HepG2 (cell line): ENCODE data around the gene TMEM260. TPM values are rescaled to one million over a fixed set of nuclear protein-coding genes. Genes with fewer than 3 reads are reported as not detected.
A peak's percentile ranks its signal among the peaks of the same experiment; 100 is the strongest.

Experiments used
- ATAC-seq: fragments of 200-7000 bp; cut with Tn5 transposase; 3 replicates; pipeline ENCODE4 v1.9.1; 2020; ENCODE audit warnings: mild to moderate bottlenecking, moderate library complexity
- BruUV-seq: library from RNA; stranded (reverse); fragments of 400-500 nt; replicated peaks from 2 replicates; lab custom pipeline; 2021; lab: Mats Ljungman, UMichigan
- CTCF ChIA-PET: fragments of 300-600 bp; formaldehyde crosslinking; extraction: SDS; loops from one replicate; lab custom pipeline; 2021; ENCODE audit warnings: low total read pairs, inconsistent platforms, low intra/inter-chr PET ratio; lab: Yijun Ruan, JAX
- POLR2A ChIA-PET: fragments of 350-600 bp; sonication (Branson Sonifier 250); formaldehyde crosslinking; loops from one replicate; lab custom pipeline; 2020; ENCODE audit warnings: antibody characterized with exemption, inconsistent platforms; lab: Yijun Ruan, JAX
- DNase-seq: peaks from one replicate; pipeline ENCODE4 v3.0.0-alpha.2; 2015; ENCODE audit warnings: low spot score
- FAIRE-seq: peaks from 3 replicates; lab custom pipeline; 2011; peaks lifted over from hg19 to GRCh38; lab: Jason Lieb, UNC
- H2AFZ ChIP-seq: one replicate; pipeline ENCODE4 v1.6.1; 2011; ENCODE audit warnings: low read length, inconsistent platforms
- H3K27ac ChIP-seq: fragments of 300-600 bp; 3 replicates; pipeline ENCODE4 v1.8.0; 2011; ENCODE audit warnings: mixed run types, mild to moderate bottlenecking, mixed read lengths, low read length, inconsistent platforms; ENCODE audit not compliant: insufficient read depth; ENCODE audit errors: extremely low read length
- H3K27me3 ChIP-seq, 2 experiments: fragments of 200-600 bp in 1 of 2; 2 replicates in 1 of 2; 3 replicates in 1 of 2; pipeline versions ENCODE4 v1.6.0 to v1.8.0; 2011; ENCODE audit warnings: low read length in 2 of 2, mild to moderate bottlenecking in 2 of 2, moderate library complexity in 2 of 2, inconsistent platforms in 1 of 2; ENCODE audit not compliant: insufficient read depth in 2 of 2, control insufficient read depth in 1 of 2
- H3K36me3 ChIP-seq, 2 experiments: fragments of 200-600 bp in 1 of 2; replicated peaks in 1 of 2; 2 replicates in 1 of 2; 3 replicates in 1 of 2; pipeline versions ENCODE4 v1.5.1 to v1.8.0; 2011; ENCODE audit warnings: low read length in 2 of 2, inconsistent platforms in 1 of 2; ENCODE audit not compliant: insufficient read depth in 2 of 2, control insufficient read depth in 1 of 2
- H3K4me1 ChIP-seq: 2 replicates; pipeline ENCODE4 v1.5.1; 2012; ENCODE audit warnings: low read length, inconsistent platforms; ENCODE audit not compliant: insufficient read depth
- H3K4me2 ChIP-seq: 2 replicates; pipeline ENCODE4 v1.6.0; 2011; ENCODE audit warnings: low read depth, low read length, inconsistent platforms
- H3K4me3 ChIP-seq, 3 experiments: fragments of 200-600 bp in 1 of 3; sonication (generic), shearing (Covaris generic) in 1 of 3; replicated peaks in 1 of 3; 2 replicates each; pipeline ENCODE4 v1.5.1; 2011 to 2016; ENCODE audit warnings: low read length in 3 of 3, inconsistent platforms in 2 of 3, low read depth in 2 of 3, mild to moderate bottlenecking in 2 of 3, control low read depth in 1 of 3, mixed read lengths in 1 of 3; ENCODE audit not compliant: insufficient read depth in 1 of 3
- H3K79me2 ChIP-seq: one replicate; pipeline ENCODE4 v1.6.1; 2011; ENCODE audit warnings: low read length, inconsistent platforms; ENCODE audit not compliant: insufficient read depth
- H3K9ac ChIP-seq: 2 replicates; pipeline ENCODE4 v1.6.0; 2011; ENCODE audit warnings: mild to moderate bottlenecking, low read depth, low read length, inconsistent platforms; ENCODE audit not compliant: insufficient read depth
- H3K9me3 ChIP-seq: 2 replicates; pipeline ENCODE4 v1.5.1; 2012; ENCODE audit warnings: mild to moderate bottlenecking, low read length
- H4K20me1 ChIP-seq: 2 replicates; pipeline ENCODE4 v1.6.0; 2011; ENCODE audit warnings: inconsistent platforms, mild to moderate bottlenecking, low read length, moderate library complexity; ENCODE audit not compliant: insufficient read depth
- AHR ChIP-seq: IDR thresholded peaks from 2 replicates; pipeline ENCODE4 v1.6.1; 2018; ENCODE audit warnings: missing genetic modification reagents, missing compliant biosample characterization
- BORCS8-MEF2B ChIP-seq: sonication (generic); formaldehyde crosslinking; IDR thresholded peaks from 2 replicates; pipeline ENCODE4 v1.8.0; 2022; ENCODE audit warnings: mild to moderate bottlenecking, missing genetic modification reagents
- EP300 ChIP-seq, 3 experiments: sonication (generic) in 1 of 3; formaldehyde crosslinking in 1 of 3; IDR thresholded peaks; 2 replicates each; pipeline versions ENCODE4 v1.5.1 to v1.6.1; 2011 to 2020; ENCODE audit warnings: low read depth in 2 of 3, low read length in 2 of 3, borderline replicate concordance in 1 of 3, improper control_type of control experiment in 1 of 3, mild to moderate bottlenecking in 1 of 3, missing genetic modification reagents in 1 of 3, moderate library complexity in 1 of 3
- KLF12 ChIP-seq: sonication (generic); formaldehyde crosslinking; IDR thresholded peaks from 2 replicates; pipeline ENCODE4 v1.4.0; 2020; ENCODE audit warnings: missing genetic modification reagents, borderline replicate concordance
- MAF1 ChIP-seq: sonication (generic); formaldehyde crosslinking; IDR thresholded peaks from 2 replicates; pipeline ENCODE4 v1.5.0; 2020; ENCODE audit warnings: missing genetic modification reagents, borderline replicate concordance
- MNT ChIP-seq: fragments of 450-650 bp; IDR thresholded peaks from 2 replicates; pipeline ENCODE4 v1.6.1; 2016
- MZF1 ChIP-seq: sonication (generic); formaldehyde crosslinking; IDR thresholded peaks from 2 replicates; pipeline ENCODE4 v1.8.1; 2023; ENCODE audit warnings: mild to moderate bottlenecking, missing genetic modification reagents, borderline replicate concordance
- POLR2G ChIP-seq: fragments of 200-400 bp; formaldehyde crosslinking; IDR thresholded peaks from 2 replicates; pipeline ENCODE4 v1.6.1; 2018; ENCODE audit warnings: mild to moderate bottlenecking, low read depth, low read length, moderate library complexity
- RFX1 ChIP-seq: fragments of 450-650 bp; IDR thresholded peaks from 2 replicates; pipeline ENCODE4 v1.6.1; 2017
- TAF1 ChIP-seq: sonication (generic); formaldehyde crosslinking; IDR thresholded peaks from 2 replicates; pipeline ENCODE4 v1.4.0; 2020; ENCODE audit warnings: missing genetic modification reagents
- ZKSCAN5 ChIP-seq: sonication (generic); formaldehyde crosslinking; IDR thresholded peaks from 2 replicates; pipeline ENCODE4 v1.5.1; 2020; ENCODE audit warnings: mild to moderate bottlenecking, missing genetic modification reagents
- ZNF260 ChIP-seq: sonication (generic); formaldehyde crosslinking; IDR thresholded peaks from 2 replicates; pipeline ENCODE4 v1.4.0; 2020; ENCODE audit warnings: missing genetic modification reagents, low read depth, mild to moderate bottlenecking, borderline replicate concordance
- ZNF407 ChIP-seq: sonication (generic); formaldehyde crosslinking; IDR thresholded peaks from one replicate; pipeline ENCODE4 v1.5.1; 2020; ENCODE audit warnings: mild to moderate bottlenecking, missing genetic modification reagents; ENCODE audit errors: not compliant biosample characterization
- WGBS: methylation state at CpG from one replicate; pipeline ENCODE4 v1.1.6; 2017; ENCODE audit warnings: low lambda C conversion rate; 5-methylcytosine and 5-hydroxymethylcytosine counted together
- in situ Hi-C: cut with HindIII; loops from 2 replicates; pipeline ENCODE4 v1.10.0; 2017; ENCODE audit warnings: low pct_unique_long_range_greater_than_20kb; ENCODE audit not compliant: extremely low pct_ligation_motif_present
- intact Hi-C: fragments of 100-400 bp; cut with micrococcal nuclease; formaldehyde crosslinking; loops from one replicate; pipeline ENCODE4 v1.10.0; 2022; ENCODE audit not compliant: unreplicated experiment
- polyA plus RNA-seq, 8 experiments: library from polyadenylated mRNA; depleted of rRNA in 3 of 8; stranded (reverse) in 7 of 8; unstranded in 1 of 8; fragments of >200 nt; fragmentation: Illumina TruSeq in 4 of 8; extraction: Trizol in 4 of 8; gene quantifications; 2 replicates each; pipeline versions ENCODE4 v1.2.1 to v1.2.3, GENCODE V29; 2011 to 2016; ENCODE audit warnings: low read depth in 4 of 8, missing spikeins in 1 of 8, mixed read lengths in 1 of 8; ENCODE audit not compliant: insufficient read depth in 1 of 8
- total RNA-seq, 5 experiments: library from RNA; depleted of rRNA; stranded (reverse); fragments of >200 nt; fragmentation: Illumina TruSeq; extraction: Trizol; gene quantifications; 2 replicates each; pipeline ENCODE4 v1.2.3, GENCODE V29; 2016; ENCODE audit warnings: low read depth in 1 of 5

TMEM260 gene
- total and polyA plus RNA-seq, 2 of the 13 experiments (the other 11 are each of a cell fraction or from before 2014, with no cell fraction given), result 7.7 to 9.3 TPM

DNA sequence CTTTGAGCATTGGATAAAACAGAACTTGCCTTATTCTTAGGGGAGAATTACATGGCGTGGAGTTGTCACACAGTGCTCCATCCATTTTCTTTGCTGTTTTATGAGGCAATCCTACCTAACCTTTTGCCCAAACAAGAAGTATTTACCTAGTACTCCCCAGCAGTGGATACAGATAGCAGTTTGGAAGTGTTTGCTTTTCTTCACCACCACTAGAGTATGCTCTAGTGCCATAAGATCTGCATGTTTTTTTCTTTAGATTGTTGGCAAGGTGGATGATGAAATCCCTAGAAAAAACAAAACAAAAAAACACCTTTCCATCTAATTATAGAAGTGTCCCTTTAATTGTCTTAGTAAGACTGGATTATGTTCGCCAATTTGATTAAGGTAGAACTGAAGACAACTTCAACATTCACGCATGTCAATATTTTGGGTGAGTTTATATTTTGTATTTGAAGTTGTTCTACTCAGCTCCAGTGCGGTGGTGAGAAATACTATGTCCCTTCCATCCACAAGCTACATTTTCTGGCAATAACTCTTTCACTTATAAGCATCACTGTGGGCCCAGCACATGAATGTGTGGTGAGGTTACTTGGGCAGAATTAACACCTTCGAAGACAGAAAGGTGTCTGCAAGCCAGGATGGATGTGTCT, 23.6 kb upstream of the TMEM260 start:
- BruUV-seq, result no TSS peak
- FAIRE-seq (peak; percentile 79), ATAC-seq (peak; percentile 97), DNase-seq (peak; percentile 76)
- no peak overlapping the region for H3K4me3 ChIP-seq
- H3K4me1 ChIP-seq, result peaks cover 19% of the 10 kb centered on the region
- H3K4me2 ChIP-seq, result no peak overlapping the region
- H3K27ac ChIP-seq, result no peak overlapping the region
- POLR2A ChIA-PET, result interaction anchor here (1.0 kb wide), 1 partner anchor 23 kb away, joined by 3 read pairs; the partner anchor contains the start of gene TMEM260
- in situ Hi-C loops, result loop anchor here (10.0 kb wide), 1 partner anchor 509 kb away; no protein-coding TSS in a partner anchor
- intact Hi-C loops, result loop anchor here (1.0 to 10.0 kb wide), 4 partner anchors 23 to 629 kb away; partner anchors contain the start of gene TMEM260
- 56% methylated on average over 5 of the region's 5 CpGs for WGBS
- H3K36me3 ChIP-seq, result no peaks in the 10 kb centered on the region
- CTCF ChIA-PET, result interaction anchor here (0.9 to 2.3 kb wide), 3 partner anchors 104 to 511 kb away, joined by 3 to 8 read pairs (median 7); no protein-coding TSS in a partner anchor
- H3K9me3 ChIP-seq, result no peaks in the 10 kb centered on the region
- no peak overlapping the region for H2AFZ ChIP-seq
- no peaks in the 10 kb centered on the region for H3K79me2 ChIP-seq
- no peak overlapping the region for H3K9ac ChIP-seq
- no peaks in the 10 kb centered on the region for H3K27me3 ChIP-seq
- no peaks in the 10 kb centered on the region for H4K20me1 ChIP-seq
- TF ChIP-seq RFX1 (no peak), ZKSCAN5 (no peak), MZF1 (CRISPR knock-in tag) (no peak), POLR2G (no peak), ZNF260 (CRISPR knock-in tag) (no peak), EP300 (IDR thresholded peaks at IDR 0.05; ENCODE audit: low read depth in 2 of 2, low read length in 2 of 2) (0 out of 4 replicates have a peak, but pooled peaks of 1 of the 2 experiments have one; percentile 16), EP300 (CRISPR knock-in tag; IDR thresholded peaks at IDR 0.05; ENCODE audit: borderline replicate concordance) (no peak), BORCS8-MEF2B (CRISPR knock-in tag) (no peak), MAF1 (CRISPR knock-in tag) (no peak), TAF1 (CRISPR knock-in tag) (no peak), KLF12 (no peak), MNT (no peak), ZNF407 (CRISPR knock-in tag) (no peak), AHR (CRISPR knock-in tag) (no peak)
